ENCODE results near the gene SLC35E1.

DNA sequence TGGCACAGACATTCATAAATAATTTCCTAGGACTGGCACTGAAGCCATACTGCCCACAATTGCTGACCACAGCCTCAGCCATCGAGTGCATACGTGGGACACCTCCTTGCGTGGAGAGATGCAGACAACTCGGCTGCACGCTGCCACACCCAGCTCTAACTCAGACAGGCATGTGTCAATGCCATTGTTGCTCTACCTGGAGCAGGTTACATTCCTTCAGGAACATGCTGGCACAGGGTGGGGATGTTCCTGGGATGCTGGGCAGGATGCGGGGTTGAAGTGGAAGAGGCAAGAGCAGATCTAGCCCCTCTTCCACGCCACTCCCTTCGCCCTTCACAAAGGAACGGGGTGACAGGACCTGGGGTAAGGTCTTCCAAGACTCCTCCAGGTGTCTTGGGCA is 24.2 kb upstream of the SLC35E1 start:
- TF ChIP-seq, protein P1, sequence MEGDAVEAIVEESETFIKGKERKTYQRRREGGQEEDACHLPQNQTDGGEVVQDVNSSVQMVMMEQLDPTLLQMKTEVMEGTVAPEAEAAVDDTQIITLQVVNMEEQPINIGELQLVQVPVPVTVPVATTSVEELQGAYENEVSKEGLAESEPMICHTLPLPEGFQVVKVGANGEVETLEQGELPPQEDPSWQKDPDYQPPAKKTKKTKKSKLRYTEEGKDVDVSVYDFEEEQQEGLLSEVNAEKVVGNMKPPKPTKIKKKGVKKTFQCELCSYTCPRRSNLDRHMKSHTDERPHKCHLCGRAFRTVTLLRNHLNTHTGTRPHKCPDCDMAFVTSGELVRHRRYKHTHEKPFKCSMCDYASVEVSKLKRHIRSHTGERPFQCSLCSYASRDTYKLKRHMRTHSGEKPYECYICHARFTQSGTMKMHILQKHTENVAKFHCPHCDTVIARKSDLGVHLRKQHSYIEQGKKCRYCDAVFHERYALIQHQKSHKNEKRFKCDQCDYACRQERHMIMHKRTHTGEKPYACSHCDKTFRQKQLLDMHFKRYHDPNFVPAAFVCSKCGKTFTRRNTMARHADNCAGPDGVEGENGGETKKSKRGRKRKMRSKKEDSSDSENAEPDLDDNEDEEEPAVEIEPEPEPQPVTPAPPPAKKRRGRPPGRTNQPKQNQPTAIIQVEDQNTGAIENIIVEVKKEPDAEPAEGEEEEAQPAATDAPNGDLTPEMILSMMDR (IDR thresholded peaks at IDR 0.05), result no peak
- TF ChIP-seq POLR2A (IDR thresholded peaks at IDR 0.05), result no peak

Data from breast epithelium (tissue), 3 donors.